Measurements from ENCODE around the gene RNF167.

GRCh38 chr17:4944163-4944553 is 4.1 kb downstream of the RNF167 start:
- no peak for TF ChIP-seq RAD21 (IDR thresholded peaks at IDR 0.05; ENCODE audit: low read depth)
- TF ChIP-seq YY1 (IDR thresholded peaks at IDR 0.05; ENCODE audit: low read depth), result no peak
- TF ChIP-seq FOXM1 (IDR thresholded peaks at IDR 0.05; ENCODE audit: borderline replicate concordance, low read depth), result no peak
- TF ChIP-seq USF1 (IDR thresholded peaks at IDR 0.05), result no peak
- no peak for TF ChIP-seq EP300 (IDR thresholded peaks at IDR 0.05; ENCODE audit: borderline replicate concordance)
- no peak for TF ChIP-seq TAF1 (IDR thresholded peaks at IDR 0.05; ENCODE audit: low read depth)
- TF ChIP-seq MAX (IDR thresholded peaks at IDR 0.05), result no peak
- no peak for TF ChIP-seq CEBPB (IDR thresholded peaks at IDR 0.05)
- no peak for TF ChIP-seq NFIC (IDR thresholded peaks at IDR 0.05)
- no peak for TF ChIP-seq TEAD4 (IDR thresholded peaks at IDR 0.05)
